Measurements from ENCODE around the gene SNTA1.

SNTA1 gene

GRCh38 chr20:33418033-33418432, 25.5 kb downstream of the SNTA1 start:
- ChIA-PET POLR2A (no interaction called here), CTCF (no interaction called here)
- H3K4me3 ChIP-seq (ENCODE audit: low read depth, low read length): no peak overlapping the region
- TF ChIP-seq CTCF (IDR thresholded peaks at IDR 0.05; ENCODE audit: insufficient read depth, low read length, missing control alignments): no peak
- DNase-seq (ENCODE audit: low read depth, low spot score): no peak

DNA sequence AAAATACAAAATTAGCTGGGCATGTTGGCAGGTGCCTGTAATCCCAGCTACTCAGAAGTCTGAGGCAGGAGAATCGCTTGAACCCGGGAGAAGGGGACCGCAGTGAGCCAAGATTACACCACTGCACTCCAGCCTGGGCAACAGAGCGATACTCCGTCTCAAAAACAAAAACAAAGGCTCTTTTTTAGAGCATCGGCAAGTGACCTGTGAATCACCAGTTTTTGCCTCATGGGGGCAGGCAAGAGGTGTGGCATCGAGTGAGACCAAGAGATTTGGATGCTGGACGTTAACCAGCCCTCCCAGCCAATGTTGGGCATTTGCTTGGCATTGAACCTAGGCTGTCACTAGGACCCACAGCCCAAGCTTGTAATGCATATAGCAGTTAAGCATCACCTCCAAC, 27.6 kb downstream of the SNTA1 start:
- DNase-seq (ENCODE audit: low read depth, low spot score): no peak
- CTCF ChIA-PET: interaction anchor here (0.5 to 2.6 kb wide), 7 partner anchors 10 to 251 kb away, joined by 3 to 12 read pairs (median 4); partner anchors contain the start of genes ACTL10 and CDK5RAP1
- TF ChIP-seq CTCF (IDR thresholded peaks at IDR 0.05; ENCODE audit: insufficient read depth, low read length, missing control alignments): peak; percentile 45
- no peak overlapping the region for H3K4me3 ChIP-seq (ENCODE audit: low read depth, low read length)
- POLR2A ChIA-PET: no interaction called here

- no peak for TF ChIP-seq CTCF (IDR thresholded peaks at IDR 0.05; ENCODE audit: insufficient read depth, low read length, missing control alignments)
- H3K4me3 ChIP-seq (ENCODE audit: low read depth, low read length): no peak overlapping the region
- ChIA-PET CTCF (no interaction called here), POLR2A (interaction anchor here (1.1 kb wide), 1 partner anchor 9 kb away, joined by 3 read pairs; no protein-coding TSS in a partner anchor)
- DNase-seq (ENCODE audit: low read depth, low spot score): no peak
Measured at GRCh38 chr20:33412484-33412838, 31.1 kb downstream of the SNTA1 start.

DNA sequence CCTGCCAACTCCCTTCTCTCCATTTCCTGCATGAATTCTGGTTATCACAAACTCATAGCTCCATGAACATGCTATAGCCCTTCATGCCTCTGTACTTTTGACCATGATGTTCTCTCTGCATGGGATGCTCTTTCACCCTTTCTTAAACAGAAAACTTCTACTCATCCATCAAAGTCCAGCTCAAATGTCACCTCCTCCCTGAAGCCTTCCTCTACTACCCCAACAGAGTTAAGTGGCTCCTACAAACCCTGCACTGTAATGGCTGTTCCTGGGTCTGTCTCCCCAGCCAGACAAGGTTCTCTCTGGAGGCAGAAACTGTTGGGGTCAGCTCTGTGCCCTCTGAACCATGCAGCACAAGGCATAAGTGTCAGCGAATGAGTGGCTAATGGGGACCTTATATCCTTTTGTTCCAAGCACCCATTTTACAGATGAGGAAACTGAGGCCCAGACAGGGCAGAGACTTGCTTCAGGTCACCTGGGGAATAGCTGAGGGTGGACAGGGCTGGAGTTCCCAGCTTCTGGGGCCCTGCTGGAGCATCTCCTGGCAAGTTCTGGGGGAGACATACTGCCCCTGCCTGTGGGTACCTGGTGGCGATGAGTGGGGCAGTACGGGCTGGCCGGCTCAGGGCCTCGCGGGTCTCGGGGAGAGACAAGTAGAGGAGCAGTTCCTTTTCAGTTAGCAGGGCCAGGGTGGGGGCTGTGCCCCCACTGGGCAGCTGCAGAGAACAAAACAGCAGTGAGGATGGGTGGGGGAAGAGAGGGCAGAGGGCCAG, 31.7 kb downstream of the SNTA1 start:
- H3K4me3 ChIP-seq (ENCODE audit: low read depth, low read length): no peak overlapping the region
- POLR2A ChIA-PET: interaction anchor here (0.7 to 1.1 kb wide), 3 partner anchors 9 to 12 kb away, joined by 3 to 7 read pairs (median 4); no protein-coding TSS in a partner anchor
- no peak for TF ChIP-seq CTCF (IDR thresholded peaks at IDR 0.05; ENCODE audit: insufficient read depth, low read length, missing control alignments)
- CTCF ChIA-PET: interaction anchor here (0.6 to 1.7 kb wide), 3 partner anchors 10 to 19 kb away, joined by 3 to 6 read pairs (median 3); partner anchors contain the start of gene CDK5RAP1
- DNase-seq (ENCODE audit: low read depth, low spot score): no peak

DNA sequence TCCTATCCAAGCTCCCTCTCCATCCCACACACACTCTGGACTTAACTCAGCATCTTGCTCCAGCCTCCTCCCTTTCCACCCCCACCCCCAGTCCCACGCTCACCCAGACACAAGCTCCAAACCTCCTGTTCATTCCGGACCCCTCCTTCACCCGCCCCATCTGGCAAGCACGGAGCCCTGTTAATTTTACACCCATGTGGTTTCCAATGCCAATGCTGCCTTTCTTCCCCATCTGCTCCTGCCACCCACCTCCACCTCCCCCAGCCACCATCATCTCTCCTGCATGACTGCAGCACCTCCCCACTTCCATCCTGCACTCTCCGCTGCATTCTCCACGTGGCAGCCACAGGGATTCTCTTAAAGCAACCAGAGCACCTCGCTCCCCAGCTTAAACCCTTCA, 32.3 kb downstream of the SNTA1 start:
- no peak for TF ChIP-seq CTCF (IDR thresholded peaks at IDR 0.05; ENCODE audit: insufficient read depth, low read length, missing control alignments)
- H3K4me3 ChIP-seq (ENCODE audit: low read depth, low read length): no peak overlapping the region
- ChIA-PET CTCF (interaction anchor here (0.6 to 1.7 kb wide), 3 partner anchors 9 to 20 kb away, joined by 3 to 6 read pairs (median 3); partner anchors contain the start of gene CDK5RAP1), POLR2A (interaction anchor here (0.7 to 1.0 kb wide), 2 partner anchors 11 kb away, joined by 4 to 7 read pairs; no protein-coding TSS in a partner anchor)
- no peak for DNase-seq (ENCODE audit: low read depth, low spot score)

DNA sequence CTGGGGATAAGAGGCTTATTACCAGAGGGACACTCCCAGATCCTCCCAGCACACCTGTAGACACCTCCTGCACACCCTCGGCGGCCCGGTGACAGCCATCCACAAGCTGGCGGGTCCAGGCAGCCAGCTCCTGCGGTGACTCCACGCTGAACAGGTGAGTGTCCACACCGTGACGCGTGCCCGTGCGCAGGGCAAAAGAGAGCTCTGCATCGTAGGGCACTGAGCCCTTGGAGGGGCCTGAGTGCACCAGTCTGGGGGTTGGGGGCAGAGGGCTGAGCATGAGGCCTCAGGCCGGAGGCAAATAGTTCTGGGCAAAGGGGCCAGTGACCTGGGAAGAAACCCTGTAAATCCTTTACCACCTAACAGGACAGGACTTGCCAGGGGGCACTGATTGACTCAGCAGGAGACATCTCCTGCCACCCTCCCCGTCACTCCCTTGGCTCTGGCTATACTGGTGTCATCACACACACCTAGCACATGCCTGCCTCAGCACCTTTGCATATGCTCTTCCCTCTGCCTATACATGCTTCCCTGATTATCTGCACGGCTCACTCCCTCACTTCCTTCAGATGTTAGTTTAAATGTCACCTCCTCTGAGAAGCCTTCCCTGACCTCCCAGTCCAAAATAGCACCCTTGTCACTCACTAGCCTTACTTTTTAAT, 33.4 kb downstream of the SNTA1 start:
- ChIA-PET CTCF (interaction anchor here (1.2 to 1.7 kb wide), 2 partner anchors 8 to 17 kb away, joined by 3 to 6 read pairs; partner anchors contain the start of gene CDK5RAP1), POLR2A (no interaction called here)
- TF ChIP-seq CTCF (IDR thresholded peaks at IDR 0.05; ENCODE audit: insufficient read depth, low read length, missing control alignments): no peak
- DNase-seq (ENCODE audit: low read depth, low spot score): no peak
- H3K4me3 ChIP-seq (ENCODE audit: low read depth, low read length): no peak overlapping the region
